GM12872 (cell line): ENCODE data around the gene ARGLU1.

ENCODE experiments used
- CTCF ChIP-seq: IDR thresholded peaks from 3 replicates; pipeline ENCODE4 v1.5.1; 2011; ENCODE audit warnings: low read depth, mild to moderate bottlenecking, low read length, moderate library complexity; ENCODE audit not compliant: insufficient read depth

ARGLU1 gene

GRCh38 chr13:106506286-106506685 lies 61.7 kb downstream of the ARGLU1 start:
- TF ChIP-seq CTCF = no peak

GRCh38 chr13:106505732-106506131 lies 62.2 kb downstream of the ARGLU1 start:
- TF ChIP-seq CTCF = no peak

GRCh38 chr13:106505295-106505694 lies 62.6 kb downstream of the ARGLU1 start:
- no peak for TF ChIP-seq CTCF

GRCh38 chr13:106503730-106504453 lies 64.0 kb downstream of the ARGLU1 start:
- TF ChIP-seq CTCF = no peak

- no peak for TF ChIP-seq CTCF
Measured at GRCh38 chr13:106503272-106503671, 64.7 kb downstream of the ARGLU1 start.

- no peak for TF ChIP-seq CTCF
Measured at GRCh38 chr13:106500445-106500844, 67.5 kb downstream of the ARGLU1 start.

GRCh38 chr13:106499896-106500295 lies 68.0 kb downstream of the ARGLU1 start:
- TF ChIP-seq CTCF = no peak
